Testis (tissue), 2 donors: ENCODE results near the gene DCHS1.

ENCODE experiments used
- CTCF ChIP-seq, 3 experiments: fragments of 450-650 bp in 2 of 3; fragments of 200-600 bp in 1 of 3; sonication (generic) in 1 of 3; IDR thresholded peaks; one replicate each; pipeline ENCODE4 v1.5.1; 2016 to 2019; ENCODE audit warnings: antibody characterized with exemption in 3 of 3, mild to moderate bottlenecking in 2 of 3, moderate library complexity in 1 of 3
- POLR2A ChIP-seq: fragments of 450-650 bp; IDR thresholded peaks from one replicate; pipeline ENCODE4 v1.6.1; 2017; ENCODE audit warnings: antibody characterized with exemption, mild to moderate bottlenecking, moderate library complexity

DNA sequence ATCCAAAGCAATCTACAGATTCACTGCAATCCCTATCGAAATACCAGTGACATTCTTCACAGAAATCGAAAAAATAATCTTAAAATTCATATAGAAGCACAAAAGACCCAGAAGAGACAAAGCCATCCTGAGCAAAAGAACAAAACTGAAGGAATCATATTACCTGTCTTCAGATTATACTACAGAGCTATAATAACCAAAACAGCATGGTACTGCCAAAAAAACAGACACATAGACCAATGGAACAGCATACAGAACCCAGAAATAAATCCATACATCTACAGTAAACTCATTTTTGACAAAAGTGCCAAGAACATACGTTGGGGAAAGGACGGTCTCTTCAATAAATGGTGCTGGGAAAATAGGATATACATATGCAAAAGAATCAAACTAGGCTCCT, 71.1 kb downstream of the DCHS1 start:
- TF ChIP-seq CTCF (IDR thresholded peaks at IDR 0.05) (no peak), POLR2A (no peak)
